Astrocyte of the cerebellum (primary cell): ENCODE results near the gene SYNC.

Experiments
- DNase-seq: peaks from one replicate; pipeline ENCODE4 v3.0.0-alpha.2; 2011; ENCODE audit warnings: low read depth
- H3K4me3 ChIP-seq: 2 replicates; pipeline ENCODE4 v1.5.1; 2011; ENCODE audit warnings: mild to moderate bottlenecking, low read depth, low read length, moderate library complexity
- CTCF ChIP-seq: IDR thresholded peaks from 2 replicates; pipeline ENCODE4 v1.5.1; 2012; ENCODE audit warnings: low read length, low read depth, moderate library complexity, mild to moderate bottlenecking; ENCODE audit errors: missing control alignments
- in situ Hi-C: cut with HindIII; loops from 2 replicates; pipeline ENCODE4 v1.10.0; 2017; ENCODE audit warnings: low sequenced_read_pairs

SYNC gene

GRCh38 chr1:32695098-32695904, 7.3 kb downstream of the SYNC start:
- in situ Hi-C loops: no loop called here
- H3K4me3 ChIP-seq: no peak overlapping the region
- DNase-seq: peak; percentile 71
- no peak for TF ChIP-seq CTCF

GRCh38 chr1:32693455-32694174, 9.0 kb downstream of the SYNC start:
- in situ Hi-C loops: no loop called here
- H3K4me3 ChIP-seq: no peak overlapping the region
- no peak for DNase-seq
- TF ChIP-seq CTCF: no peak

GRCh38 chr1:32686387-32686786, 16.2 kb downstream of the SYNC start:
- no peak overlapping the region for H3K4me3 ChIP-seq
- in situ Hi-C loops: no loop called here
- DNase-seq: no peak
- TF ChIP-seq CTCF: no peak

- no peak for DNase-seq
- in situ Hi-C loops: no loop called here
- H3K4me3 ChIP-seq: no peak overlapping the region
- TF ChIP-seq CTCF: no peak
These were observed 17.1 kb downstream of the SYNC start for GRCh38 chr1:32685498-32685897.

GRCh38 chr1:32684167-32684811, 18.3 kb downstream of the SYNC start:
- TF ChIP-seq CTCF: no peak
- in situ Hi-C loops: no loop called here
- no peak for DNase-seq
- H3K4me3 ChIP-seq: no peak overlapping the region

GRCh38 chr1:32683397-32683796, 19.2 kb downstream of the SYNC start:
- no peak for DNase-seq
- no peak for TF ChIP-seq CTCF
- in situ Hi-C loops: no loop called here
- H3K4me3 ChIP-seq: no peak overlapping the region
